Pons (tissue), 1 donor: ENCODE measurements around the gene ZSCAN5B.

Source experiments
- DNase-seq: peaks from one replicate; pipeline ENCODE4 v3.0.0-alpha.2; 2016; ENCODE audit warnings: low spot score

The ZSCAN5B gene

DNA sequence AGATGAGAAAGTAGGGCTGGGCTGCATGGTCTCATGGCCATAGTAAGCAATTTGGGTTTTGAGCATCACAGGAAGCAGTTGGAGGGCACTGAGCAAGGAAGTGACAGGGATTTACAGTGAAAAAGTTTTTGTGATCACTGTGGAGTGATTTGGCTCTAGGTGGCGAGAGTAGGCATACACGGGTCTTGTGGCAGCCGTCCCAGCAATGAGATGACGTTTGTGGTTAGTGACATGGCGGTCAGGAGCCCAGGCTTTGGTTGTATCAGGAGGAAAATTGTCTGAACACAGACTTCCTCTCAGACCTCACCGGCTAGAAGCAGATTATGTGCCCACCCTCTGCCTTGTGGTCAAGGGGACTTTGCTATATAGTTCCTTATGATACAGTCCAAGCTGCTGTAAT, 53.2 kb downstream of the ZSCAN5B start:
- DNase-seq, result no peak

DNA sequence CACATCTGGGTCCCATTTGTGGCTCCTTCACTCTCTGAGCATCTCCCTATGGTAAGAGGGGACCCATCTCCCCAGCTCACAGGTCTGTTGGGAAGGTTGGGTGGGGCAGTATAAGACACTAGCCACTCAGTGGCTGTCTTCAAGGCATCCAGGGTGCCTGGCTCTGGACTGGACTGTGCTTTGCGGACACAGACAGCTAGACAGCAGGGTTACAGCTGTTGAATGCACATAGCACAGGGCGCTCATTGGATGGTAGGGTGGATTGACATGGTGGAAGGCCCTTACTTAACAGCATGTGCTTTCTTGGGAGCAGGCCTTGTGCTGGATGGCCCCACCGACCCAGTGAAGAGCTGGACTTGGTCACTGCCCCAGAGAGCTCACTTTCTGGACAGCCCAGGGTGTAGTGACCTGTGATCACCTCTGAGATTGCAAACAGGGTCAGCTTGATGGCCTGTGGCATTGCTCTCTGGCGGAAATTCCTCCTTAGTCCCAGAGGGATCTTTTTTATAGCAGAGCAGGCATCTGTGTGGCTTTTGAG, 54.6 kb downstream of the ZSCAN5B start:
- no peak for DNase-seq

DNA sequence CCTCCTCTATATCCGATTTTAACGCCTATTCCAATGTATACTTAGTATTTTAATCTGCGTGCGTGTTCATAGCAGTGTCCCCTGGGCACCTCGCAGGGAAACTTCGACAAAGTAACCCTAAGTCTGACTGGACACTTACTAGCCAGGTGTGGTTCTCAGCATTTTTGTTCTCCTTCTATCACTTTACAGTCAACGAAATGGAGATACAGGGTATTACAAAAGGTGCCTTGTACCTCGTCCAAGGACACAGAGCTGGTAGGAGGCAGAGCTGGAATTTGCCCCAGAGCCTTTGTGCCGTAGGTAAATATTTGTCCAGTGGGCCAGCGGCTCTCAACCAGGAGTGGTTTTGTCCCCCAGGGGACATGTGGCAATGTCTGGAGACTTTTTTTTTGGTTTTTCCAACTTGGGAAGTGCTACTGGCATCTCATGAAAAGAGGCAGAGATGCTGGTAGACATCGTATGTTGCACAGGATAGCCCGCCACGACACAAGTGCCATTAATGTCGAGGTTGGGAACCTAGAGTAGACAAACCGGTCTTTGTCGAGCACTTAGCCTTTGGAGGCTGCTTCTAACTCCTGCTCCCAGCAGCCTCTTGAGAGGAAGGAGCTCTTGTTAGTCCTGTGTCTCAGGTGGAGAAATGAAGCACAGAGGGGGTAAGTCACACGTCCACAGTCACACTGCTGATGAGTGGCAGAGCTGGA, 55.3 kb downstream of the ZSCAN5B start:
- no peak for DNase-seq

DNA sequence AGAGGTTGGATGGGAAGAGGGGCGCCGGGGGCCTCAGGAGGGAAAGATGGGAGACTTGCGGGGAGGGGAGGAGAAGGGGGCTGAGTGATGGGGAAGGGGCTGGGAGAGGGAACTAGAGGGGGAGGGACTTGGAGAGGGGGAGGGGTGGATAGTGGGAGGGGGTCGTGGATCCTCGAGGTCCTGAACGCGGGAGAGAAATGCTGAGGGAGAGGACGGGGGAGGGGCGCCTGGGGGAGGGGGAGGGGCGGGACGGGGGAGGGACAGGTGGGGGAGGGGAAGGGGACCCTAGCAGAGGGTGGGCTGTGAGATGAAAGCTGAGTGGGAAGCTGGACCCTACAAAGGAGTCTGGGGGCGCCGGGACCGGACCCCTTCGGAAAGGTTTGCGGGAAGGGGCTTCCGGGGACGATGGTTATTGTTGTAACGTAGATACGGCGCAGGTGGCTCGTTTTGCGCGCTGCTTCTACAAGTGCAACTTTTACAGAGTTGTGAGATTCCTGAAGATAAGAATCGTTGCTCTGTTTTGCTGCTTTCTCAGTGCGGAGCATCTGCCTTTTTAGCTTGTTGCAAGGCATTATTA, 56.1 kb downstream of the ZSCAN5B start:
- DNase-seq, result no peak

DNA sequence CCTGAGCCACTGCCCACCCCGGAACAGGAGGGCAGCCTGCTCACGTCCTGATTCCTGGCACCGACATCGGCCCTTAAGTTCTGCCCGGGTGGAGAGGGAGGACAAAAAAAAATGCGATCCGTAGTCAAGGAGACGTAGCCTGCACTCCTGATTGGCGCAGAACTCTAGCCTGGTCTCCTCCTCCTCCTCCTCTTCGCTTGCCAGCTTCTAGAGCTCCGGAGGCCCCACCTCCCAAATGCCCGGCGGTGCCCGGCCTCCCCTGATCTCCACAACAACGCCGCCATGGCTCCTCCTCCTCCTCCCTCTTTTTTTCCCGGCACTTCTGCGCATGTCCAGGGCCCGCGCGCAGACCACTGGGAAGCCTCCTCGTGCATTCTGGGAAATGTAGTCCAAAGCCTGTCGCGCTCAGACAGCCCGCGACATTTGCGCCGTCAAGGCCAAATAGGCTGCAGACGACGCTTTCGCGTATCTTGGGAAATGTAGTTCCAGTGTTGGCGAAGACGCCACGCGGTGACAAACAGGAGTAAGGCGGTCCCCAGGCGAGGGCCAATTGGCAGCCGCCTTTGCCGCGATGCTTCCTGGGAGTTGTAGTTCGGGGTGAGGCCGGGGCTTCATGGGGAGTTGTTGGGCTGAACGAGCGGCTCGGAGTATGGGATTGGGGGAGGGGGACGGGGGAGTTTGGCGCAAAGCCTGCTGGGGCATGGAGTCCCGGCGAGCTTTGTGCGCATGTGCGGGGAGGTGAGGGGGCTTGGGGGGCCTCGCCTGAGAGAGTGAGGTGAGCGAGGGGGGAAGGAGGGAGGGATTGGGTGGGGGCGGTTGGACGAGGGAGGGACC, 56.8 kb downstream of the ZSCAN5B start, which contains the start of gene ZNF444:
Gene ZNF444 (plus strand): TSS at position 705 of the 834 bp plus-strand sequence. CDS start 5,625 bp downstream, outside the sequence.
- peak; percentile 100 for DNase-seq

- no peak for DNase-seq
Observed at GRCh38 chr19:56139847-56140582, 57.6 kb downstream of the ZSCAN5B start.
